OCI-LY3 (cell line): ENCODE data around the gene WSCD2.

Experiments used
- H2AFZ ChIP-seq: fragments of 200-600, 300-600 bp; shearing (Covaris generic); 2 replicates; pipeline ENCODE4 v1.6.0; 2014; ENCODE audit warnings: antibody characterized with exemption, low read depth, low read length
- H3K27ac ChIP-seq: fragments of 200-600, 300-600 bp; sonication (generic); 2 replicates; pipeline ENCODE4 v1.5.1; 2014; ENCODE audit warnings: mild to moderate bottlenecking, low read length, moderate library complexity, mixed read lengths
- H3K27me3 ChIP-seq: fragments of 200-600, 300-600 bp; sonication (generic); 2 replicates; pipeline ENCODE4 v1.6.1; 2014; ENCODE audit warnings: low read depth, low read length, mixed read lengths
- H3K36me3 ChIP-seq: fragments of 200-600, 300-600 bp; sonication (generic); replicated peaks from 2 replicates; pipeline ENCODE3; 2014; ENCODE audit warnings: low read depth, low read length, mixed read lengths
- H3K4me1 ChIP-seq: fragments of 300-600, 200-600 bp; sonication (generic); 2 replicates; pipeline ENCODE4 v1.6.1; 2014; ENCODE audit warnings: low read length, mixed read lengths
- H3K4me2 ChIP-seq: fragments of 200-600, 300-600 bp; sonication (generic); 2 replicates; pipeline ENCODE4 v1.6.1; 2014; ENCODE audit warnings: low read length, mixed read lengths
- H3K4me3 ChIP-seq: fragments of 300-600, 200-600 bp; sonication (generic); 2 replicates; pipeline ENCODE4 v1.5.1; 2014; ENCODE audit warnings: antibody characterized with exemption, mild to moderate bottlenecking, low read length, moderate library complexity
- H3K79me2 ChIP-seq: fragments of 300-600, 200-600 bp; shearing (Covaris generic); 2 replicates; pipeline ENCODE4 v1.6.1; 2014; ENCODE audit warnings: mild to moderate bottlenecking, low read length, mixed read lengths
- H3K9ac ChIP-seq: fragments of 300-600, 200-600 bp; shearing (Covaris generic); 2 replicates; pipeline ENCODE4 v1.6.0; 2014; ENCODE audit warnings: mild to moderate bottlenecking, low read length, moderate library complexity
- H3K9me3 ChIP-seq: fragments of 200-600, 300-600 bp; shearing (Covaris generic); 2 replicates; pipeline ENCODE4 v1.6.1; 2014; ENCODE audit warnings: low read length, mixed read lengths; ENCODE audit not compliant: insufficient read depth
- H4K20me1 ChIP-seq: fragments of 200-600, 300-600 bp; sonication (generic); 2 replicates; pipeline ENCODE4 v1.6.1; 2016; ENCODE audit warnings: low read length, mixed read lengths; ENCODE audit not compliant: insufficient read depth
- CTCF ChIP-seq: fragments of 200-600, 300-600 bp; sonication (generic); IDR thresholded peaks from 2 replicates; pipeline ENCODE4 v1.5.1; 2014; ENCODE audit warnings: antibody characterized with exemption, low read length, low read depth
- EZH2phosphoT487 ChIP-seq: fragments of 200-600 bp; shearing (Covaris generic); IDR thresholded peaks from 2 replicates; pipeline ENCODE4 v1.6.1; 2018; ENCODE audit warnings: antibody characterized with exemption, mixed run types, low read depth

WSCD2 gene

DNA sequence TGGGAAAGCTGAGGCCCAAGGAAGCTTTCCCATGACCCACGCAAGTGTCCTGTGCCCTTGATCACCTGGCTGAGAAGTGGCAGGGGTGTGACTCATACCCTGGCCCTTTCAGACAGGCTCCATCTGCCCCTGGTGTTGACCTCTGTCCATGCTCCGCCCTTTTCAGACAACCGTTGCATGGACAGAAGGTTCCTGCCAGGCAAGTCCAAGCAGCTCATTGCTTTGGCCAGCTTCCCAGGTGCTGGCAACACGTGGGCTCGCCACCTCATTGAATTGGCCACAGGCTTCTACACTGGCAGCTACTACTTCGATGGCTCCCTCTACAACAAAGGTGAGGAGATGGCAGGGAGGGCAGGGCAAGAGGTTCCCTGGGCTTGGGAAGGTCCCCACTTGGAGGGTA, 103.5 kb downstream of the WSCD2 start:
- H3K27ac ChIP-seq: no peak overlapping the region
- no peaks in the 10 kb centered on the region for H3K9me3 ChIP-seq
- H3K27me3 ChIP-seq: peaks cover 82% of the 10 kb centered on the region
- no peaks in the 10 kb centered on the region; the same call in 1 of the 2 replicates for H4K20me1 ChIP-seq
- no peaks in the 10 kb centered on the region for H3K36me3 ChIP-seq
- H3K4me1 ChIP-seq: no peaks in the 10 kb centered on the region
- no peak overlapping the region for H2AFZ ChIP-seq
- H3K79me2 ChIP-seq: no peaks in the 10 kb centered on the region
- H3K4me3 ChIP-seq: no peak overlapping the region
- H3K4me2 ChIP-seq: no peak overlapping the region
- TF ChIP-seq CTCF (no peak), EZH2phosphoT487 (no peak)
- H3K9ac ChIP-seq: no peak overlapping the region

- H3K36me3 ChIP-seq: no peaks in the 10 kb centered on the region
- H2AFZ ChIP-seq: no peak overlapping the region
- H4K20me1 ChIP-seq: no peaks in the 10 kb centered on the region; the same call in 1 of the 2 replicates
- H3K9me3 ChIP-seq: no peaks in the 10 kb centered on the region
- no peak overlapping the region for H3K9ac ChIP-seq
- peaks cover 82% of the 10 kb centered on the region for H3K27me3 ChIP-seq
- no peak overlapping the region for H3K4me3 ChIP-seq
- no peaks in the 10 kb centered on the region for H3K79me2 ChIP-seq
- H3K4me2 ChIP-seq: no peak overlapping the region
- TF ChIP-seq EZH2phosphoT487 (no peak), CTCF (peak; percentile 33)
- no peak overlapping the region for H3K27ac ChIP-seq
- H3K4me1 ChIP-seq: no peaks in the 10 kb centered on the region
Measured at GRCh38 chr12:108234158-108234557, 105.1 kb downstream of the WSCD2 start.

DNA sequence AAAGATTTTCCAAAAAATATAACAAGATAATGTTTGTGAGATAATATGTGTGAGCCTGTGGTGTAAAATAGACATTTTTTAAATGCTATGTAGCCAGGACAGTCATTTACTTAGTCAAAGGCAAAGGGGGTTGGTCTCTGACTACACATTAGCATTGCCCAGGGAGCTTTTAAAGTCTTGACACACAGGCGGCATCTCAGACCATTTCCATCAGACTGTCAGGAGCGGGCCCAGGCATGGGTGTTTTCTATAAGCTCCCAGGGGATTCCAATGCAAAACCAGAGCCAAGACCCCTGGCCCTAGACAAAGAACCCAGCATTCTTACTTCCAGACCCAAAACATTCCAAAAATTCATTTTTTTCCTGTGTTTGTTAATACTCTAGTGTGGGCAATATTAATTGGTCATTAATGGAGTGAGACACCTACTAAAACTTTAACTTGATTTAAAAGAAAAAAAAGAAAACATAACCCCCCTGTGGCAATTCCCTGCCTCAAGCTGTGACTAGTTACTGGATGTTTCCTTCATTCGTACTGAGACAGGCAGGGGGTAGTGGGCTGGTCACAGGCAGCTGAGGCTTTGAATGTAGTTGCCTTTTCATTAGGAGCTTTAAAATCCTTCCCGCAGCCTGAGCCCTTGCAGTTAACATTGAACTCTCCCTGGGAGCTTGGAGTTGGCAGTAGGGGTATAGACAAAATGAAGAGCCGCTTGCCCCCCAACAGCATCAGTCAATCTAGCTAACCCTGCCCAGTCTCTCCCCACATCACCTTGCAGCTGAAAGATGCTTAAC, 106.3 kb downstream of the WSCD2 start:
- Histone ChIP-seq H4K20me1 (no peaks in the 10 kb centered on the region; the same call in 1 of the 2 replicates), H3K27me3 (peaks cover 71% of the 10 kb centered on the region), H3K27ac (no peak overlapping the region), H3K36me3 (no peaks in the 10 kb centered on the region), H3K4me1 (no peaks in the 10 kb centered on the region), H3K9ac (no peak overlapping the region), H3K79me2 (no peaks in the 10 kb centered on the region), H3K4me3 (no peak overlapping the region), H3K4me2 (no peak overlapping the region), H2AFZ (no peak overlapping the region), H3K9me3 (no peaks in the 10 kb centered on the region)
- TF ChIP-seq EZH2phosphoT487 (no peak), CTCF (no peak)

DNA sequence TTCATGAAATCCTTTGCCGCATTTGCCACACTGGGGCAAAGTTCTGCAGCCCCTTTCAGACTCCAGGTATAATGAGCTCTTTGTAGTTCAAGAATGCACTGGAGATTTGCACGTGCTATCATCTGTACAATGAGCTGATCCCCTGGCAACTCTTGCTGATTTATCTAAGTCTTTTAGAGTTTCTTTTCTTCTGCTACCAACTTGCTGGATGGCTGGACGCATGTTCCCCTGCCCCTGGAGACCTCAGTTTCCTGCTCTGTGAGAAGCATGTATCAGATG, 106.8 kb downstream of the WSCD2 start:
- H3K27me3 ChIP-seq: peaks cover 66% of the 10 kb centered on the region
- TF ChIP-seq EZH2phosphoT487 (no peak), CTCF (no peak)
- H3K27ac ChIP-seq: no peak overlapping the region
- H3K36me3 ChIP-seq: no peaks in the 10 kb centered on the region
- H3K79me2 ChIP-seq: no peaks in the 10 kb centered on the region
- no peak overlapping the region for H3K4me2 ChIP-seq
- no peaks in the 10 kb centered on the region for H3K4me1 ChIP-seq
- no peak overlapping the region for H3K9ac ChIP-seq
- H3K4me3 ChIP-seq: no peak overlapping the region
- no peak overlapping the region for H2AFZ ChIP-seq
- H3K9me3 ChIP-seq: no peaks in the 10 kb centered on the region
- H4K20me1 ChIP-seq: no peaks in the 10 kb centered on the region; the same call in 1 of the 2 replicates
